NK-92 treated with Interleukin-12 subunit alpha and Interleukin-12 subunit beta, amount 100 ng/mL, for 24 hours (cell line): ENCODE measurements around the gene TCAF1.

Experiments
- DNase-seq: peaks from one replicate; lab custom pipeline; 2025; lab: John Stamatoyannopoulos, UW

The TCAF1 gene

GRCh38 chr7:143901668-143902331 is at the start of gene TCAF1:
Gene TCAF1, minus strand, starts transcription at chr7:143902176. Its CDS starts 25,568 bp downstream, at chr7:143876608.
- no peak for DNase-seq

GRCh38 chr7:143948733-143949132 is 46.8 kb upstream of the TCAF1 start:
- DNase-seq: no peak

- no peak for DNase-seq
Measured at GRCh38 chr7:143947111-143947510, 45.1 kb upstream of the TCAF1 start.

GRCh38 chr7:143945423-143945822 is 43.4 kb upstream of the TCAF1 start:
- no peak for DNase-seq

GRCh38 chr7:143938379-143939243 is 36.6 kb upstream of the TCAF1 start:
- DNase-seq: no peak

- DNase-seq: no peak
Measured at GRCh38 chr7:143936087-143937009, 34.4 kb upstream of the TCAF1 start.

- DNase-seq: no peak
Measured at GRCh38 chr7:143934526-143935325, 32.8 kb upstream of the TCAF1 start, which contains the start of gene OR2F2. Gene OR2F2, plus strand, starts transcription at chr7:143935233. Its CDS starts 0 bp downstream, at chr7:143935233.

GRCh38 chr7:143931739-143932138 is 29.8 kb upstream of the TCAF1 start:
- DNase-seq: no peak

- no peak for DNase-seq
Measured at GRCh38 chr7:143929224-143929920, 27.4 kb upstream of the TCAF1 start.

- no peak for DNase-seq
Measured at GRCh38 chr7:143924851-143925250, 22.9 kb upstream of the TCAF1 start.

GRCh38 chr7:143914938-143915652 is 13.1 kb upstream of the TCAF1 start:
- no peak for DNase-seq

- no peak for DNase-seq
Measured at GRCh38 chr7:143913945-143914615, 12.1 kb upstream of the TCAF1 start.

- DNase-seq: no peak
Measured at GRCh38 chr7:143910473-143911248, 8.7 kb upstream of the TCAF1 start.

GRCh38 chr7:143909863-143910262 is 7.9 kb upstream of the TCAF1 start:
- DNase-seq: no peak

GRCh38 chr7:143908120-143908519 is 6.1 kb upstream of the TCAF1 start:
- no peak for DNase-seq

GRCh38 chr7:143906895-143907294 is 4.9 kb upstream of the TCAF1 start:
- DNase-seq: no peak

GRCh38 chr7:143906151-143906550 is 4.2 kb upstream of the TCAF1 start:
- DNase-seq: no peak

GRCh38 chr7:143905509-143905908 is 3.5 kb upstream of the TCAF1 start:
- DNase-seq: no peak
